OCI-LY1 (cell line): Measurements from ENCODE around the gene ACAN.

ENCODE experiments used
- H2AFZ ChIP-seq: fragments of 200-600 bp; sonication (generic), shearing (Covaris generic); 2 replicates; pipeline ENCODE4 v1.6.0; 2014; ENCODE audit warnings: antibody characterized with exemption, mild to moderate bottlenecking, low read length
- H3F3A ChIP-seq: fragments of 200-600 bp; sonication (generic), shearing (Covaris generic); 2 replicates; pipeline ENCODE4 v1.6.0; 2014; ENCODE audit warnings: mild to moderate bottlenecking, antibody characterized with exemption, low read length, moderate library complexity; ENCODE audit not compliant: insufficient read depth
- H3K27ac ChIP-seq: fragments of 200-600 bp; sonication (generic); 2 replicates; pipeline ENCODE4 v1.5.1; 2014; ENCODE audit warnings: low read length, mixed run types, mild to moderate bottlenecking, low read depth; ENCODE audit not compliant: poor library complexity, severe bottlenecking
- H3K27me3 ChIP-seq: fragments of 200-600 bp; sonication (generic); 2 replicates; pipeline ENCODE4 v1.6.0; 2014; ENCODE audit warnings: antibody characterized with exemption, mild to moderate bottlenecking, low read length, moderate library complexity; ENCODE audit not compliant: insufficient read depth
- H3K36me3 ChIP-seq: fragments of 200-600 bp; sonication (generic); 2 replicates; pipeline ENCODE4 v1.6.1; 2014; ENCODE audit warnings: mild to moderate bottlenecking, antibody characterized with exemption, low read length, moderate library complexity, mixed read lengths; ENCODE audit not compliant: insufficient read depth
- H3K4me1 ChIP-seq: fragments of 200-600 bp; sonication (generic); 2 replicates; pipeline ENCODE4 v1.5.1; 2014; ENCODE audit warnings: mild to moderate bottlenecking, low read length, moderate library complexity; ENCODE audit not compliant: insufficient read depth, severe bottlenecking
- H3K4me2 ChIP-seq: fragments of 200-600 bp; sonication (generic), shearing (Covaris generic); 2 replicates; pipeline ENCODE4 v1.6.1; 2014; ENCODE audit warnings: low read length
- H3K4me3 ChIP-seq: fragments of 200-600 bp; sonication (generic); 2 replicates; pipeline ENCODE4 v1.5.1; 2014; ENCODE audit warnings: low read length, low read depth, mild to moderate bottlenecking, mixed read lengths; ENCODE audit not compliant: poor library complexity, severe bottlenecking
- H3K79me2 ChIP-seq: fragments of 200-600 bp; shearing (Covaris generic); 2 replicates; pipeline ENCODE4 v1.6.1; 2016; ENCODE audit warnings: mixed run types, low read length, mixed read lengths; ENCODE audit not compliant: insufficient read depth
- H3K9ac ChIP-seq: fragments of 200-600 bp; sonication (generic), shearing (Covaris generic); 2 replicates; pipeline ENCODE4 v1.6.1; 2014; ENCODE audit warnings: mild to moderate bottlenecking, low read length, mixed read lengths
- H3K9me2 ChIP-seq: fragments of 200-600 bp; sonication (generic), shearing (Covaris generic); 2 replicates; pipeline ENCODE4 v1.6.1; 2014; ENCODE audit warnings: low read depth, mild to moderate bottlenecking, low read length, mixed read lengths
- H3K9me3 ChIP-seq: fragments of 200-600 bp; shearing (Covaris generic); 2 replicates; pipeline ENCODE4 v1.6.1; 2014; ENCODE audit warnings: low read length, mixed read lengths
- H4K20me1 ChIP-seq: fragments of 200-600 bp; sonication (generic), shearing (Covaris generic); 2 replicates; pipeline ENCODE4 v1.6.0; 2016; ENCODE audit warnings: mild to moderate bottlenecking, low read length; ENCODE audit not compliant: insufficient read depth
- CTCF ChIP-seq: fragments of 200-600 bp; sonication (generic), shearing (Covaris generic); IDR thresholded peaks from 2 replicates; pipeline ENCODE4 v1.5.1; 2017; ENCODE audit warnings: mild to moderate bottlenecking, antibody characterized with exemption, low read length, moderate library complexity, mixed read lengths
- EZH2 ChIP-seq: fragments of 200-600 bp; sonication (generic), shearing (Covaris generic); IDR thresholded peaks from 2 replicates; pipeline ENCODE4 v1.8.0; 2017; ENCODE audit warnings: borderline replicate concordance, mixed run types, mild to moderate bottlenecking, antibody characterized with exemption, low read length, moderate library complexity, mixed read lengths

Gene ACAN

GRCh38 chr15:88865498-88866099 is 62.4 kb downstream of the ACAN start:
- H3K4me2 ChIP-seq: no peak overlapping the region
- H2AFZ ChIP-seq: no peak overlapping the region
- H3K9ac ChIP-seq: no peak overlapping the region

GRCh38 chr15:88866295-88866881 is 63.2 kb downstream of the ACAN start:
- Histone ChIP-seq H4K20me1 (no peaks in the 10 kb centered on the region), H3K4me2 (no peak overlapping the region), H3K79me2 (no peaks in the 10 kb centered on the region), H3K27ac (no peak overlapping the region), H3K9me2 (no peaks in the 10 kb centered on the region), H2AFZ (no peak overlapping the region), H3K4me3 (no peak overlapping the region), H3K9ac (no peak overlapping the region), H3K27me3 (peaks cover 6% of the 10 kb centered on the region; the same call in 1 of the 2 replicates), H3K9me3 (no peaks in the 10 kb centered on the region), H3K4me1 (no peaks in the 10 kb centered on the region), H3K36me3 (no peaks in the 10 kb centered on the region), H3F3A (no peaks in the 10 kb centered on the region)
- no peak for TF ChIP-seq CTCF
- no peak for TF ChIP-seq EZH2

More at GRCh38 chr15:88865498-88866099, 62.4 kb downstream of the ACAN start:
- H4K20me1 ChIP-seq: no peaks in the 10 kb centered on the region
- no peak overlapping the region for H3K27ac ChIP-seq
- no peaks in the 10 kb centered on the region for H3K9me3 ChIP-seq
- H3F3A ChIP-seq: no peaks in the 10 kb centered on the region
- peaks cover 6% of the 10 kb centered on the region; the same call in 1 of the 2 replicates for H3K27me3 ChIP-seq
- no peaks in the 10 kb centered on the region for H3K79me2 ChIP-seq
- H3K36me3 ChIP-seq: no peaks in the 10 kb centered on the region
- H3K4me3 ChIP-seq: no peak overlapping the region
- H3K9me2 ChIP-seq: no peaks in the 10 kb centered on the region
- no peaks in the 10 kb centered on the region for H3K4me1 ChIP-seq
- TF ChIP-seq EZH2 (no peak), CTCF (no peak)

GRCh38 chr15:88871313-88871712 is 68.1 kb downstream of the ACAN start:
- H4K20me1 ChIP-seq: no peaks in the 10 kb centered on the region
- no peaks in the 10 kb centered on the region for H3K4me1 ChIP-seq
- no peak overlapping the region for H3K27ac ChIP-seq
- no peaks in the 10 kb centered on the region for H3K36me3 ChIP-seq
- no peaks in the 10 kb centered on the region for H3K9me3 ChIP-seq
- H3K4me3 ChIP-seq: no peak overlapping the region
- 0 out of 2 replicates have a peak, but pooled peaks cover 1% of the 10 kb centered on the region for H3K27me3 ChIP-seq
- TF ChIP-seq EZH2 (no peak), CTCF (no peak)
- H3F3A ChIP-seq: no peaks in the 10 kb centered on the region
- no peak overlapping the region for H2AFZ ChIP-seq
- no peaks in the 10 kb centered on the region for H3K79me2 ChIP-seq
- H3K9me2 ChIP-seq: no peaks in the 10 kb centered on the region
- H3K9ac ChIP-seq: no peak overlapping the region
- H3K4me2 ChIP-seq: no peak overlapping the region
